GM18498 (cell line): Measurements from ENCODE around the gene KIF25.

ENCODE experiments used
- ATAC-seq: cut with Tn5 transposase; IDR thresholded peaks from one replicate; pipeline ENCODE4 v1.9.1; 2021; ENCODE audit warnings: mild to moderate bottlenecking, moderate library complexity; ENCODE audit not compliant: unreplicated experiment

The KIF25 gene

GRCh38 chr6:168048724-168049025 is 51.2 kb downstream of the KIF25 start:
- no peak for ATAC-seq

GRCh38 chr6:168049277-168049676 is 51.8 kb downstream of the KIF25 start:
- no peak for ATAC-seq

- no peak for ATAC-seq
Measured at GRCh38 chr6:168049706-168050224, 52.3 kb downstream of the KIF25 start.

GRCh38 chr6:168050225-168050880 is 52.9 kb downstream of the KIF25 start:
- ATAC-seq: no peak

GRCh38 chr6:168050881-168051586 is 53.6 kb downstream of the KIF25 start:
- ATAC-seq: no peak

GRCh38 chr6:168051648-168052047 is 54.2 kb downstream of the KIF25 start:
- no peak for ATAC-seq

- ATAC-seq: no peak
Measured at GRCh38 chr6:168052291-168052891, 54.9 kb downstream of the KIF25 start.

- ATAC-seq: no peak
Measured at GRCh38 chr6:168053086-168053956, 55.9 kb downstream of the KIF25 start.

- ATAC-seq: no peak
Measured at GRCh38 chr6:168053957-168054471, 56.5 kb downstream of the KIF25 start.

GRCh38 chr6:168054765-168055560 is 57.5 kb downstream of the KIF25 start:
- ATAC-seq: no peak

GRCh38 chr6:168055696-168056489 is 58.4 kb downstream of the KIF25 start:
- ATAC-seq: no peak

- ATAC-seq: no peak
Measured at GRCh38 chr6:168056892-168057527, 59.5 kb downstream of the KIF25 start.

GRCh38 chr6:168057836-168058235 is 60.4 kb downstream of the KIF25 start:
- ATAC-seq: no peak

GRCh38 chr6:168058691-168059551 is 61.5 kb downstream of the KIF25 start:
- ATAC-seq: no peak

- ATAC-seq: no peak
Measured at GRCh38 chr6:168060521-168060931, 63.1 kb downstream of the KIF25 start.

- no peak for ATAC-seq
Measured at GRCh38 chr6:168061269-168062210, 64.1 kb downstream of the KIF25 start.
